NCI-H82 (cell line): Measurements from ENCODE around the gene MAST2.

Experiments
- DNase-seq: peaks from one replicate; lab custom pipeline; 2025; lab: John Stamatoyannopoulos, UW

Gene MAST2

DNA sequence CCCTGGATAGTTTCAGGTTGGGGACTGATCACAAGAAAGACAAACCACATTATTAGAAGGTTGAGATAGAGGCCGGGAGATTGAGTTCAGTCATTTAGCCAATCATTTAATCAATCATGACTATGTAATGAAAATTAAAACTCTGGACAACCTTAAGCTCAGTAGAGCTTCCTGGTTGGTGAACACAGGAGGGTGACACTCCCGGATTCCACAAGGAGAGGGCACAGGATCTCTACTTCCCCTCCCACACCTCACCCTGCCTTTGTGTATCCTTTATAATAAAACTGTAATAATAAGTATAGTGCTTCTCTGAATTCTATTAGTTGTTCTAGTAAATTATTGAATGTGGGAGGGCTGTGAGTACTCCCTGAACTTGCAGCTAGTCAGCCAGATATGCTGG is 178.9 kb downstream of the MAST2 start:
- no peak for DNase-seq

DNA sequence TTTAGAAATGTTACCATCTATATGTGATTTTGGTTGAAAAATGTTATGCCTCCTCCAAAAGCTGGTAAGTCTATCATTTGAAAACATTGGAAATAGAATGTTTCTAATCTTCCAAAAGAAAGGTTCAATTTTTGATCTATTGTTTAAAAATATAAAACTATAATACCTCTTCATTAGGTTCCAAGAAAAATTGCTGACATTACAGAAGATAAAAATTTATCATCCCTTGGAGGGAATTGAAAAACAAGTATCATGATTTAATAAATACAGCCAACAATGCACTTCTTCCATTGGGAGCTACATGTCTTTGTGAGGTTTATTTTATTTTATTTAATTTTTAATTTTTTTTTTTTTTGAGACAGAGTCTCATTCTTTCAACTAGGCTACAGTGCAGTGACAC is 180.6 kb downstream of the MAST2 start:
- no peak for DNase-seq

DNA sequence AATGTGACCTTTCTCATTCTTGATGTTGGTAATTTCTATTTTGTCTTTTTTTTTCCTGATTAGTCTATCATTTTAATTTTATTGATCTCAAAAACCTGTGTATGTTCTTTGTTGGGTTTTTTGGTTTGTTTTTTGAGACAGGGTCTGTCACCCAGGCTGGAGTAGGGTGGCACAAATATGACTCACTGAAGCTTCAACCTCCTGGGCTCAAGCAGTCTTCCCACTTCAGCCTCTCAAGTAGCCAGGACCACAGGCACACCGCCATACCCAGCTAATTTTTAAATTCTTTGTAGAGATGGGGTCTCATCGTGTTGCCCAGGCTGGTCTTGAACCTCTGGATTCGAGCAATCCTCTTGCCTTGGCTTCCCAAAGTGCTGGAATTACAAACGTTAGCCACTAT is 183.8 kb downstream of the MAST2 start:
- no peak for DNase-seq

DNA sequence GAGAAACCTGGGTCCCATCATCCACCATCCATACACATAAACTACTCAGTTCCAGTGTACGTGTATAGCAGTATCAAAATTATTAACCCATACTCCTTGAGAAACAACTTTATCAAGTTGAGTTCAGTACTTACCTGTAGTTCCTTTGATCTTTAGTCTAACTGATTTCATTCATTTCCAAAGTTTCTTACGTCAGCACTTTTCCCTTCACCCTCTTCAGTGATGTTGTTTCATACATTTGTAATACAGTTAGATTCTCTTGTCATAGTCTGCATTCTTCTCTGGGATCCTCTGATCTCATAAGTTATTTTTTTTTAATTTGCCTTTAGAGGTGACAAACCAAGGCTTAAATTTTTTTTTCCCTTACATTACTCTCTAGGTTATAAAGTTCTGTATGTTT is 185.8 kb downstream of the MAST2 start:
- DNase-seq, result no peak

DNA sequence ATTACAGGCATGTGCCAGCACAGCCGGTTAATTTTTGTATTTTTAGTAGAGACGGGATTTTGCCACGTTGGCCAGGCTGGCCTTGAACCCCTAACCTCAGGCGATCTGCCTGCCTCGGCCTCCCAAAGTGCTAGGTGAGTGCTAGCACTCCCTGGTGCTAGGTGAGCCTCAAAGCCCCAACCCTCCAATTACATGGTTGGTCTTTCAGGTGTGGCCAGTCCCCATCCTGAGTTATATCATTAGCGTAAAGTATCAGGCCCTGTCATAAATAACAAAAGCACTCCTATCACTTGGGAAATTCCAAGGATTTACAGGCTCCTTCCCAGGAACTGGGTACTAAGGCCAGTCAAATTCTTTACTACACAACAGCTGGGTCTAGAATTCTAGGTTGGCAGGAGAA is 191.0 kb downstream of the MAST2 start:
- DNase-seq, result no peak

DNA sequence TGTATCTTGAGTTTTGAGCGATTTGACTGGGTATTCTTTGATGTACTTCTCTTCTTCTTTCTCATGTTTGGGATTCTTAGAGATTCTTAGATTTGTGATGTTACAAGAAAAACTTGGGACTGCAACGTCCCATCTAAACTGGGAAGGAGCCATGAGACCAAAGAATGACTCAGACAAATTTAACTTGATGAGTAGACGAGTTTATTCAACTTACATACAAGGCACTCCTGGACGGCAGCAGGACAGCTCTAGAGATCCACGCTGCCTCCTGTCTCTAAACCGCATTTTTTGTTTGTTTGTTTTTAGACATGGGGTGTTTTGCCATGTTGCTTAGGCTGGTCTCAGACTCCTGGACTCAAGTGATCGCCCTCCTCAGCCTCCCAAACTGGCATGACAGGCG is 191.9 kb downstream of the MAST2 start:
- DNase-seq, result no peak

DNA sequence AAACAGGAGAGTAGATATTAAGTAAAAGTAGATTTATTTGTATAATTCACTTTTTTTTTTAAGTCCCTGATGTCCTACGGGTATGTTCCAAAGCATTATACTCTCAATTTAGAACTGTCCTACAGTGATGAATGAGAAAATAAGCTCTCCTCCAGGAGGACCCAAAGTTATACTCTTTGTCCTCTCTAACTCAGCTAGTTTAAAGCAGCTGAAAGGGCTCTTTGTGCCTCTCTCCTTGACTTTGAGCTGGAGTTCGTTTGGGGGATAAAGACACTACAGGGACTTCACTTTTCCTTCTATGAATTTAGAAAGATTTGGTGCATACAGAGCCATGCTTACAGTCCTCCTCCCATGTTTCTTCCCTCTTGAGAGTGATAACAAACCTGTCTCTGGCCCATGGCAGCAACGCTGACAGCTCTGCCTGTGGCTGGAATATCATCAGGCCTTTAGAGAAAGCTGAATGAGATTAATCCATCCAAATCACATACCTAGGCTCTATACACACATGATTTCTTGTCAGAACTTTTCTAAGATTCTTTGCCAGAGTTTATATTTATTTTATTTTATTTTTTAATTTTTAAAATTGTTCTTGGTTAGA is 194.7 kb downstream of the MAST2 start:
- no peak for DNase-seq

DNA sequence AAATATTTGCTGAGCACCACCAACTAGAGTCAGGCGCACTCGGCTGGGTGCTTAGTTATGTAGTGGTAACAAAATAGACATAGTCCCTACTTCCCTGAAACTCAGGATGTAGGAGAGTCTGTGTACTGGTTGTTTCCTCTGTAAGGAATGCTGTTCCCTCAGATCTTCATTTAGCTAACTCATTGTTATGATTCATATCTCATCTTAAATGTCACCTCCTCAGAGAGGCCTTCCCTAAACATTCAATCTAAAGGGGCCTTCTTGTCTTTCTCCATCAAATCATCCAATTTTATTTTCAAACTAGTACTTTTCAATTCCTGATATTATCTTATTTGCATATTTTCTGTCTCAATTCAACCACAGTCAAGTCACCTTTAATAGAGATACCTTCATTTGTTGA is 196.1 kb downstream of the MAST2 start:
- DNase-seq, result no peak

DNA sequence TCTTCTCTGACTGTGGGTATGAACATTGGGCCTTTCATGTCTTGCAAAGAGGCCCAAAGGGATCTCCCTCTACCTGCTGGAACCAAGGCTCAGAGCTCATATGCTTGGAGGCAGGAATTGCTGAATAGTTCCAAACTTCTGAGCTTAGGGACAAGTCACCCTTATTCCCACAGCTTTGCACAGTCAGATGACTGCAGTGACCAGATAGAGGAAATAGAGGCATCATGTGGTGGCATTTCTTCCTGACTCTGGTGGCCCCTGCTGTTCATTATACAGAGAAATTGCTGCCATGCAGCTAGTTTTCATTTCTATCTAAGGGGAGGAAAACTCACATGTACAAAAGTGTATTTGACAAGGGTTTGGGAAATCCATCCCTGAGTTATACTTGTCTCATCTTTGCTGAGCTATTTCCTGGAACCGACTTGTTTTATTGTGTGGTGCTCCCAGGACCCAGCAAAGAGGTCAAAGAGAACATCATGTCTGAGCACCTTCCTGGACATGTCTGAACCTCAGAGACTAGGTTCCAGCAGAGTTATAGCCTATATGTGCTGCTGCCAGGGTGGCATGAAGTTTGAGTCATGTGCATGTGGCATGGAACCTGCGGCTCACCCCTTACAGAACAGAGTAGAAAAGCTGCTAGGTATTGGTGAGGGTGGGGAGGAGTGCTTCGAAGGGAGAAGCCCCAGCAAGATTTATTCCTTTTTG is 197.8 kb downstream of the MAST2 start:
- DNase-seq, result no peak

DNA sequence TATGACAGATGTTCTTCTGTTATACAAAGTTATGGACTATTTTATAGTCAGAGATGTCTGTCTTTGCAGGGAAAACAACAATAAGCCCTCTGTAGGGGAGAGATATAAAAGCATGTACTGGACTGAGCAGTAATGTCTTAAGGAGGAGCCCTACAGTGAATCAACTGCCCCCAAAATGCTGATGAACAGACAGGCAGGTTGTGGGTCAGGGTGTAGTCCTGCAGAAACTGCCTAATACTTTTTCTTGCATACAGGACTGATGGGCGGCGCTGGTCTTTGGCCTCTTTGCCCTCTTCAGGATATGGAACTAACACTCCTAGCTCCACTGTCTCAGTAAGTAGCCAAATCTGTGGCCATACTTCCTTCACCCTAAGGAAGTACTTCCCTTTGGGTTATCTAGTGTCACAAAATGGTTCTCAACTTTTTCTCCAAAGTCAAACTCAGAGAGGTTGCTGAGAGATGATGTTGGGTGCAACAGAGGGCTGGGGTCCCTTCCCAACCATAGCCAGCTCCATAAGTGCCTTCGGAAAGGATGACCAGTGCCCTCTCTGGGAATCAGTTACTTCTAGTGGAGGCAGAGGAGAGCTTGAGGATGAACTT is 199.2 kb downstream of the MAST2 start:
- DNase-seq, result no peak

DNA sequence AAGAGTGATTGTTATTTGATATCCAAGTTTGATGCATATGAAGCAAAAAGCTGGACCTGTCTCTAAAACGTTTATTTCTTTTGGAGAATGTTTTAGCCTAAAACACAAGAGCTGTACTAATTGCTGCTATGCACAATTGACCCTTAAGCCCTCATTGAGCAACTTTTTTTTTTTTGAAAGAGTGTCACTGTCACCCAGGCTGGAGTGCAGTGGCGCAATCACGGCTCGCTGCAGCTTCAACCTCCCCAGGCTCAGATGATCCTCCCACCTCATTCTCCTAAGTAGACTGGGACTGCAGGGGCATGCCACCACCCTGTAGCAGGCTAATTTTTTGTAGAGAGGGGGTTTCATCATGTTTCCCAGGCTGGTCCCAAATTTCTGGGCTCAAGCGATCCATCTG is 199.9 kb downstream of the MAST2 start:
- DNase-seq, result no peak

DNA sequence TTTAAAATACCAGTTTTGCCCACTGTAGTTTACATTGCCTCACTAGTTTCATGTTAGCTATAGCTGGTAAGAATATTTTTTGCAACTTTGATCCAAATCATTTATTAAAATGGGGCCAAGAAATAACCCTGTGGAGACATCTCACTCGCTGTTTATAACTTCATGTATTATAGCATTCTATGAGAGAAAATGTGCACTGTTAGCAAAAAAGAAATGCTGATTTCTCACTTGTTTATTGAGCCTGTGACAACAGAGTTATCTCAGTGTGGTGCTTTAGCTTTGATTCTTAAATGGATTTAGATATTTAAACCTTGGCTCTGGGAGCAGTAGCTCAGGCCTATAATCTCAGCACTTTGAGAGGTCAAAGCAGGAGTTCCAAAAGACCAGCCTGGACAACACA is 201.1 kb downstream of the MAST2 start:
- DNase-seq, result no peak

DNA sequence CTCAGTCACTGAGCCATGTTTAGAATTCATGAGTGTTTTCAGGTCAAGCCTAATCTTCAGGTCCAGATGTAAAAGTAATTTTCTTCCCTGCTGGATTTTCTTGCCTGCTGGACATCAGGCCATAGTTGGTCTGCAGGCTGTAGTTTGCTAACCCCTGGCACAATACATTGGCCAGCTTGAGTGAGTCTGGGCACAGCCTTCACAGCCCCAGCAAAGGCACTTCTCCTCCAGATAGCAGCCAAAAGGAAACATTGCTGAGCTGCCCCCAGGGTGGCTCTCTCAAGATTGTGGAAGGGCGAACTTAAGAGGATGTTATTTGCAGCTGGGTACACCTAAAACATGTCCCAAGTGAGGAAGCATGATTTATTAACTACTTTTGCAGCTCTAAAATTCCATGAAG is 202.2 kb downstream of the MAST2 start:
- DNase-seq, result no peak

DNA sequence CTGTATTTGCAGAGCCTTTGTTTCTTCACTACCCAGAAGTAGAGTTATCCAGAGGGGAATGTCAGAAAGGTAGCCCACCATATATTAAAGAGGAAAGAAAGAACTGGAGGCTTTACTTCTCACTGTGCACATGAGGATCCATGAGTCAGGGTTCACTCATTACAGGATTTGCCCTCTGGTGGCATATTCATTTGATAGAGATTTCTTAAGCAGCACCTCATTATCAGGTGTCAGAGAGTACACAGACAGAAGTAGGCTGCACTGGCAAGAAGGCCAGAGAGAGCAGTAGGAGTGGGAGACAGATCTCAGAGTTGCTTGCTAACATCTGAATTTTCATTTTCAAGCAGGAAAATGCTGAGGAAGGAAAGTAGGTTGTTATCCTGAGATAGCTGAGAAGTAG is 205.2 kb downstream of the MAST2 start:
- DNase-seq, result no peak

DNA sequence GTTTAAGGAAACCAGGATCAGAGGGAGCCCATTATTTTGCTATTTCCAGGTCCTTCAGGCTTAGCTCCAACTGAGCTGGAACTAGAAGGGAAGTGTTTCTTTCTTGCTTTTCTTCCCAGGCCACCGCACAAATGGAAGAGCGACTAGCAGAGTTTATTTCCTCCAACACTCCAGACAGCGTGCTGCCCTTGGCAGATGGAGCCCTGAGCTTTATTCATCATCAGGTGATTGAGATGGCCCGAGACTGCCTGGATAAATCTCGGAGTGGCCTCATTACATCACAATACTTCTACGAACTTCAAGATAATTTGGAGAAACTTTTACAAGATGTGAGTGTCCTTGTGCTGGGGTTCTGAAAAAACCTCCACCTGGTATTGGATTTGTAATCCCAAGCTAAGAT is 207.2 kb downstream of the MAST2 start:
- DNase-seq, result no peak

DNA sequence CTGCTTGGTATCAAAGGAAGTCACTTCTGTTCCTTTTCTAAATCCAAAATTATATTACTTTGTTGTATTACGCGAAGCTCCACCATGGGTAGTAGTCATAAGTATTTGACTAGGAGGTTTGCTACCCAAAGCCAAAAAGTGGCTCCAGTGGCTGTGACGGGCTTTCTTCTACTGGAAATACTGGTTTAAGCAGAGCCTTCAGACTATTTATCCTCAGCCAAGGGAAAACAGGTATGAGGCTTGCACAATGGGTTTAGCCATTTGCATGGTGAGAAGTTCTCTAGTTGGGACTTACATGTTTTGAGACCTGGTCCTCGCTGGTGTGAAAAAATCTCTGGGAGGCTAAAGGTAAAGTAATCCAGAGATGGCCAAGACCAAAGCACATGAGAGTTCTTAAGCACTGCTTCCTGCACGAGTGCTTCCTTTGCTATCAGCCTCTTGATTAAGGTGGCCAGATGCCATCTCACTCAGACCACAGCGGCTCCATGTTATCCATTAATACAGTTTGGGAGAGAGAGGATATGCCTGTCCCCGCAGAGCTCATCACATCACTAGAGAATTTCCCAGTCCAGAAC is 207.8 kb downstream of the MAST2 start:
- DNase-seq, result no peak

DNA sequence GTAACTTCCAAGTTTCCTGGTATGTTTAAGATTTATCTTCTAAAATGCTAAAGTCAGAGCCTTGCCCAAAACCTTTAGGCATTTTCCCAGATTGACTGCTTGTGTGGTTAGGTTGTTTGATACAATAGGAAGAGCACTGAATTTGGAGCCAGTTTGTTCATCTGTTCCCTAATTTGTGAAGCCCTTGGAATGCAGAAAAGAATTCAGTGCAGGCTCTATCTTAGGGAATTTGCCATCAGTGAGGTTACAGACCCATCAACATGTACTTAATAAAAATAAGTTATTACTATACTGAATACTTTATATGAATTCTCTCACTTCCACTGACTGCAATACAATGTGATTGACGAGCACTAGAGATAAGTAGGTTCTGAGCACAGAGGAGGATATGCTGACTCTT is 208.8 kb downstream of the MAST2 start:
- no peak for DNase-seq

DNA sequence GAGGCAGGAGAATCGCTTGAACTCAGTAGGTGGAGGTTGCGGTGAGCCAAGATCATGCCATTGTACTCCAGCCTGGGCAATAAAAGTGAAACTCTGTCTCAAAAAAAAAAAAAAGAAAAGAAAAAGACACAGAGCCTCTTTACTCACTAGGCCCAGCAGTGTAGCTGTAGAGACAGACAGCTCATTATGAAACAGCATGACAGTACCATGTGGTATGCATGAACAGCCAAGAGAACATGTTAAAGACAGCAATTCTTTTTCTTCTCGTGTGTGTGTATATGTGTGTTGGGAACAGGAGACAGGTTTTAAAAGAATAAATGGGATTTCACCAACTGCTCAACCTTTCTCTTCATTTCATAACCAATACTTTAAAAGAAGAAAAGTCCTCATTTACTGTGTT is 210.2 kb downstream of the MAST2 start:
- no peak for DNase-seq

DNA sequence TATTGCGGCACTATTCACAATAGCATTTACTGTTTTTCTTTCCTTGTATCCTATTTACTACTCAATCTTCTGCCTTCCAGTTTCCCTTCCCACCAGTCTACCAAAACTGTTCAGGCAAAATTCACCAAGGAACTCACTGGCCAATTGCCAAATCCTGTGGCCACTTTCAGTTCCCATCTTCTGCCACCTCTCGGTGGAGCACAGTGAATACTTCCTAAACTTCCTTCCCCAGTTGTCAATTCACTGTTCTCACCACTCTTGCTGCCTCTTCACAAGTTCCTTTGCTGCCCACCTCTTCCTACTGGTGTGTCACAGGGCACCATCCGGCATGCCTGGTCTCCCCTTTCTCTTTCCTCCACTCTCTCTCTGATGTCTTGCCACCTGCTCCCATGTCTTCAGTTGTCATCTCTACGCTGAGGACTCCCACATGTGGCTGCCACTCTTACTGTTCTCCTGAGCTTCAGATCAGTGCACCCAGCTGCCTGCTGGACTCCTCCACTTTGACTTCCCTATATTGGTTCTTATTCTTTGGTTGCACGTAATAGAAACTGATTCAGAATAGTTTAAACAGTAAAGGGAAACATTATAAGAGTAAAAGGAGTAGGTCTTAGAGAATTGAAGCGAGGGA is 214.6 kb downstream of the MAST2 start:
- DNase-seq, result no peak

DNA sequence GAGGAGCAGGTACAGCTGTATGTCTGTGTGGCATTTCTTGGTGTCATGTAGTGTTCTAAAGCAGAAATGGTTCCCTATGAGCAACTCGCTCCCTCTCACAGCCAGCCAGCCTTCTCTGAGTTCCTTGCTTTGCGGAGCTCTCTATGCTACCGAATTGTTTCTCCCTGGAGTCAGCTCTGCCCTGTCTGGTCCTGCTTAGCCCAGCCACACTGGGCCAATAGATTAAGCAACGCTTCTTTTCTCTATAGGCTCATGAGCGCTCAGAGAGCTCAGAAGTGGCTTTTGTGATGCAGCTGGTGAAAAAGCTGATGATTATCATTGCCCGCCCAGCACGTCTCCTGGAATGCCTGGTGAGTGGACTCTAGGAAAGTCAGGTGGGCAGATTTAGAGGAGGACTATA is 215.9 kb downstream of the MAST2 start:
- DNase-seq, result no peak

DNA sequence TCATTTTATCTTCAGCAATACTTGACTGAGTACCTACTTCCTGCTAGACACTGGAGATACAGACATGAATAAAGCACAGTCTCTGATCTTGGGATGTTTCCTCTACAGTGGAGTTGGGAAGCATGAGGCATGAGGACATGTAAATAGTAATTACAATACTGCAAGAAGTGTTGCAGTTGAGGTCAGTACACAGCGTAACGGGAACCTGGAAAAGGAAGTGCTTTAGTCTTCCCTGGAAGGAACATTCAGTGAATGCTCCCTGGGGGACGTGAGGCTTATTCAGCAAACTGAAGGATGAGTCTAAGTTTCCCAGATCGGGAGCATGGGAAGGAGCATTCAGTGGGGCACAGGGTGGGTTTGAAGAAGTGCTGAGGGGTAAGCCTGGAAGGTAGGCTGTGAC is 216.6 kb downstream of the MAST2 start:
- no peak for DNase-seq

DNA sequence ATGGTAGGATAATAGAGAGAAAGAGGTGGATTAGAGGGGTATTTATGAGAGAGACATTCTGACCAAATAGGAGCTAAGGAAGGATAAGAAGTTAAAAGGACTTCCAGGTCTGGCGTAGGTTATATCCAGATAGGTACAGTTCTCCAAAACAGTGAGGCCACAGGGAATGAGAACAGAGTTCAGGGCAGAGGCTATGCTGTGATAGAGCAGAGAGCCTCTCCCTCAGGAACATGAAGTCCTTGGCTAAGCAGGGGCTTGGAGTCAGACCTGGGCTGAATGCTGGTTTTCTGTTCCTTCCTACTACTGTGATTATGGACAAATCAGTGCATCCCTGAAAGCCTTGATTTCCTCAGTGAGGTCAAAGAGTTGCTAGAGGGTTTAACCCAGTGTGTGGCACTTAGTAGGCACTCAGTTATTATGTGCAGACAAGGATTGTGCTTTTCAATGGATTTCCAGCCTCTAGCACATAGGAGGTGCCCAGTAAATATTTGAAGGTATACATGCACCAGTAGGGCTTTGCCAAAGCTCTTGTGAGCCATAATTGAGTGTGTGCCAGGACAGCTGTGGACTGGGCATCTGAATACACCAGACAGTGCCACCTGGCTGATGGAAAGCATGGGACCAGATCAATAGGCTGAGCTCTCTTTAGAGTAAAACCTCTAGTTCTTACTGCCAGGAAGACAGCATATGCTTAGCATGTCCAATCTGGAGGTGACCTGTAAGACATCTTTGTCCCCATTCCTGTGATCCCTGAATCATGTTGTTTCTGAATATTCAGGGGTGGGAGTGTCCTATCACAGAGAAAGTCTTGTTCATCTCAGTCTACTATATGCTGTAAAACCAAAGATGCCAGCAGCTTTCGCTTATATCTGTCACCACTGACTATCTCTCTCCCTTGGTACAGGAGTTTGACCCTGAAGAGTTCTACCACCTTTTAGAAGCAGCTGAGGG is 217.9 kb downstream of the MAST2 start:
- no peak for DNase-seq
